Heart left ventricle (tissue), 13 donors: Measurements from ENCODE around the gene SNX25.

Source experiments
- CTCF ChIP-seq, 12 donors: fragments of 200-600 bp; sonication (generic) in 4 of 12; IDR thresholded peaks; one replicate each; pipeline versions ENCODE4 v1.5.0 to v1.8.0; 2018 to 2022; ENCODE audit warnings: antibody characterized with exemption in 12 of 12, mild to moderate bottlenecking in 5 of 12
- POLR2A ChIP-seq, 2 donors: fragments of 450-650 bp; IDR thresholded peaks; one replicate each; pipeline ENCODE4 v1.6.1; 2017; ENCODE audit warnings: antibody characterized with exemption in 2 of 2, mild to moderate bottlenecking in 2 of 2, moderate library complexity in 2 of 2
- donor health status: ischemic (EF 13 %, LVEDD 7.1; RV severe dilation, severe dysfunction).
- donor health status: DM: no; HTN: yes; CAD: no.
- donor health status: DM: no; HTN: no; CAD: no.
- donor health status: ischemic (EF 25% LVEDD 6.9; RV normal size, moderate dysfunction).
- donor health status: ischemic (EF 25% LVEDD 5.7; RV mildly dilated, moderate dysfunction).
- donor health status: ischemic (EF 35%, LVEDD 5.7; RV mildly dilated, moderate dysfunction).
- donor health status: nonischemic (EF 11% LVEDD 7.7; RV severe dilation, severe dysfunction).
- donor health status: DM: yes; HTN: yes; CAD: no.
- donor health status: PGD.
- donor health status: ischemic (EF 29% LVEDD 5.4; RV normal size, mild dysfunction).
- donor health status: nonischemic (EF 23%, LVEDD 6.1; RV moderate dilation, normal function).

GRCh38 chr4:185238215-185238681, 28.9 kb downstream of the SNX25 start:
- TF ChIP-seq CTCF (IDR thresholded peaks at IDR 0.05) (no peak), POLR2A (IDR thresholded peaks at IDR 0.05) (no peak)
